ENCODE data around the gene TRPC4. TPM values are rescaled to one million over a fixed set of nuclear protein-coding genes. Genes with fewer than 3 reads are reported as not detected.

The TRPC4 gene
- total and polyA plus RNA-seq, 2 donors (not counting 1 experiment from before 2014, with no cell fraction given) = not detected

DNA sequence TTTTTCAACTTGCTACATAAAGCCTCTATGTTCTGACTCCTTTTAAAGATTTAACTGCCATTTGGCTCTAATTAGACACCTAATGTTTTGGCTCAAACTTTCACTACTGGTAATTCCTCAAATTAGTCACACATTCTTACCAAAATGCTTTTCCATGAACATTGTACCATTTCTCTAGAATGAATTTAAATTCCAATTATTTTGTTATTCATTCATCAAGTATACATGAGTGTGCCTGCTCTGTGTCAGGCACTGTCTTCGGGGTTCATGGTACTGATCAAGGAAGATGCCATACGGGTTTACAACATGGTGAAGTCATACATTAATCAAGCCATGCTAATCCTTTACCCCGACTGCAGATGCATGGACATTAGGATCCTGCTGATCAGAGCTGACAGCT lies 201.9 kb downstream of the TRPC4 start:
- Histone ChIP-seq H3K27me3 (replicated peaks in 1 of 4; ENCODE audit: control extremely low read depth in 1 of 4, control insufficient read depth in 3 of 4, insufficient read depth in 4 of 4, low read length in 3 of 4) (no peaks in the 10 kb centered on the region), H3K79me2 (ENCODE audit: control insufficient read depth, insufficient read depth, low read length) (no peaks in the 10 kb centered on the region), H3K9ac (ENCODE audit: low read length) (no peak overlapping the region), H3K4me2 (replicated peaks; ENCODE audit: low read depth, low read length, poor library complexity, severe bottlenecking) (no peak overlapping the region), H2AFZ (ENCODE audit: insufficient read depth, low read depth, low read length, poor library complexity, severe bottlenecking) (no peak overlapping the region), H3K27ac (ENCODE audit: low read length in 2 of 2) (no peak overlapping the region), H4K20me1 (ENCODE audit: control insufficient read depth, insufficient read depth, low read length, poor library complexity, severe bottlenecking) (no peaks in the 10 kb centered on the region), H3K4me1 (ENCODE audit: control insufficient read depth in 2 of 2, insufficient read depth in 2 of 2, low read length in 2 of 2) (no peaks in the 10 kb centered on the region), H3K9me3 (ENCODE audit: control extremely low read depth in 1 of 3, control insufficient read depth in 2 of 3, insufficient read depth in 1 of 3, low read length in 2 of 3) (peaks cover 0 to 2% (median 0%) of the 10 kb centered on the region in 3 donors), H3K4me3 (ENCODE audit: control extremely low read depth in 1 of 5, extremely low read depth in 1 of 5, insufficient read depth in 1 of 5, low read depth in 2 of 5, low read length in 4 of 5) (no peak overlapping the region), H3K36me3 (replicated peaks in 1 of 2; ENCODE audit: control extremely low read depth in 1 of 2, control insufficient read depth in 1 of 2, extremely low read depth in 1 of 2, insufficient read depth in 2 of 2, low read length in 1 of 2) (no peaks in the 10 kb centered on the region)
- no peaks in the 10 kb centered on the region for H3K9me3 Mint-ChIP-seq (ENCODE audit: insufficient read depth)
- H3K4me1 Mint-ChIP-seq = no peaks in the 10 kb centered on the region
- no peaks in the 10 kb centered on the region for H3K27me3 Mint-ChIP-seq
- CTCF ChIA-PET = no interaction called here
- TF ChIP-seq EZH2 (IDR thresholded peaks at IDR 0.05; ENCODE audit: borderline replicate concordance, insufficient read depth, low read depth, low read length, poor library complexity, severe bottlenecking) = no peak
- TF ChIP-seq, protein P1, sequence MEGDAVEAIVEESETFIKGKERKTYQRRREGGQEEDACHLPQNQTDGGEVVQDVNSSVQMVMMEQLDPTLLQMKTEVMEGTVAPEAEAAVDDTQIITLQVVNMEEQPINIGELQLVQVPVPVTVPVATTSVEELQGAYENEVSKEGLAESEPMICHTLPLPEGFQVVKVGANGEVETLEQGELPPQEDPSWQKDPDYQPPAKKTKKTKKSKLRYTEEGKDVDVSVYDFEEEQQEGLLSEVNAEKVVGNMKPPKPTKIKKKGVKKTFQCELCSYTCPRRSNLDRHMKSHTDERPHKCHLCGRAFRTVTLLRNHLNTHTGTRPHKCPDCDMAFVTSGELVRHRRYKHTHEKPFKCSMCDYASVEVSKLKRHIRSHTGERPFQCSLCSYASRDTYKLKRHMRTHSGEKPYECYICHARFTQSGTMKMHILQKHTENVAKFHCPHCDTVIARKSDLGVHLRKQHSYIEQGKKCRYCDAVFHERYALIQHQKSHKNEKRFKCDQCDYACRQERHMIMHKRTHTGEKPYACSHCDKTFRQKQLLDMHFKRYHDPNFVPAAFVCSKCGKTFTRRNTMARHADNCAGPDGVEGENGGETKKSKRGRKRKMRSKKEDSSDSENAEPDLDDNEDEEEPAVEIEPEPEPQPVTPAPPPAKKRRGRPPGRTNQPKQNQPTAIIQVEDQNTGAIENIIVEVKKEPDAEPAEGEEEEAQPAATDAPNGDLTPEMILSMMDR (IDR thresholded peaks at IDR 0.05) = no peak
- WGBS (ENCODE audit: insufficient coverage) = 61% methylated on average over 3 of the region's 3 CpGs
- ATAC-seq (ENCODE audit: low read depth) (no peak), DNase-seq (no peak)
- no peak overlapping the region for H3K4me3 Mint-ChIP-seq
- POLR2A ChIA-PET = no interaction called here
- intact Hi-C loops (cut with micrococcal nuclease) = no loop called here
- no peak overlapping the region for H3K27ac Mint-ChIP-seq

DNA sequence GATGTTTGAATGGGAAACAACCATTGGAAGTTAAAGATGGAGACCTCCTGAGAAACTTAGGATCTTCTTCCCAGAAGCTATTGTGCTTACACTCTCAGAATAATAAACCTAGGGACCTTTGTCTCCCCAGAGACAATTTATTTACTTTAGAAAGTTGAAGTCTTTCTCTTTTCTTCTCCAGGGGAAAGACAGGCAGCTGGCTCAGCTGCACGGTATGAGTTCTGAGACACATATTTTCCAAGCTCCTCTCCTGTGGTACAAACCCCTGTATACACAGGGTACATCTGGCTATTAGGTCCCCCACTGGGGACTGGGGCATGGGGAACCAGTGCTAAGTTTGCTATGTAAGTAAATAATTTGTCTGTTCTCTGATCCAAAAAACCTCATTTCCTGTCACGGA lies 203.5 kb downstream of the TRPC4 start:
- Histone ChIP-seq H3K4me2 (replicated peaks; ENCODE audit: low read depth, low read length, poor library complexity, severe bottlenecking) (no peak overlapping the region), H3K36me3 (replicated peaks in 1 of 2; ENCODE audit: control extremely low read depth in 1 of 2, control insufficient read depth in 1 of 2, extremely low read depth in 1 of 2, insufficient read depth in 2 of 2, low read length in 1 of 2) (no peaks in the 10 kb centered on the region), H4K20me1 (ENCODE audit: control insufficient read depth, insufficient read depth, low read length, poor library complexity, severe bottlenecking) (no peaks in the 10 kb centered on the region), H3K9me3 (ENCODE audit: control extremely low read depth in 1 of 3, control insufficient read depth in 2 of 3, insufficient read depth in 1 of 3, low read length in 2 of 3) (peaks cover 0 to 2% (median 0%) of the 10 kb centered on the region in 3 donors), H3K27me3 (replicated peaks in 1 of 4; ENCODE audit: control extremely low read depth in 1 of 4, control insufficient read depth in 3 of 4, insufficient read depth in 4 of 4, low read length in 3 of 4) (no peaks in the 10 kb centered on the region), H3K9ac (ENCODE audit: low read length) (no peak overlapping the region), H3K27ac (ENCODE audit: low read length in 2 of 2) (no peak overlapping the region), H3K79me2 (ENCODE audit: control insufficient read depth, insufficient read depth, low read length) (no peaks in the 10 kb centered on the region), H3K4me1 (ENCODE audit: control insufficient read depth in 2 of 2, insufficient read depth in 2 of 2, low read length in 2 of 2) (no peaks in the 10 kb centered on the region), H2AFZ (ENCODE audit: insufficient read depth, low read depth, low read length, poor library complexity, severe bottlenecking) (no peak overlapping the region), H3K4me3 (ENCODE audit: control extremely low read depth in 1 of 5, extremely low read depth in 1 of 5, insufficient read depth in 1 of 5, low read depth in 2 of 5, low read length in 4 of 5) (no peak overlapping the region)
- DNase-seq (no peak), ATAC-seq (ENCODE audit: low read depth) (no peak)
- H3K9me3 Mint-ChIP-seq (ENCODE audit: insufficient read depth) = no peaks in the 10 kb centered on the region
- no peak overlapping the region for H3K27ac Mint-ChIP-seq
- intact Hi-C loops (cut with micrococcal nuclease) = no loop called here
- WGBS (ENCODE audit: insufficient coverage) = no CpG with 5 or more reads among the region's 2 CpGs
- ChIA-PET CTCF (no interaction called here), POLR2A (no interaction called here)
- H3K4me3 Mint-ChIP-seq = no peak overlapping the region
- no peaks in the 10 kb centered on the region for H3K4me1 Mint-ChIP-seq
- TF ChIP-seq EZH2 (IDR thresholded peaks at IDR 0.05; ENCODE audit: borderline replicate concordance, insufficient read depth, low read depth, low read length, poor library complexity, severe bottlenecking) = no peak
- TF ChIP-seq, protein P1 (IDR thresholded peaks at IDR 0.05) = no peak
- H3K27me3 Mint-ChIP-seq = no peaks in the 10 kb centered on the region
